HG03196 (cell line): ENCODE data around the gene RPL39.
A peak's percentile ranks its signal among the peaks of the same experiment; 100 is the strongest.
"Not testable (repeated sequence)": the region's sequence is repeated elsewhere in the genome, so short reads cannot be mapped to it uniquely, and the experiment has no call there.

ENCODE experiments used
- ATAC-seq: cut with Tn5 transposase; IDR thresholded peaks from one replicate; pipeline ENCODE4 v1.9.1; 2021; ENCODE audit not compliant: unreplicated experiment

Gene RPL39

GRCh38 chrX:119763836-119764387, 27.5 kb downstream of the RPL39 start:
- no peak for ATAC-seq

- ATAC-seq, result no peak
Measured at GRCh38 chrX:119763181-119763580, 28.2 kb downstream of the RPL39 start.

DNA sequence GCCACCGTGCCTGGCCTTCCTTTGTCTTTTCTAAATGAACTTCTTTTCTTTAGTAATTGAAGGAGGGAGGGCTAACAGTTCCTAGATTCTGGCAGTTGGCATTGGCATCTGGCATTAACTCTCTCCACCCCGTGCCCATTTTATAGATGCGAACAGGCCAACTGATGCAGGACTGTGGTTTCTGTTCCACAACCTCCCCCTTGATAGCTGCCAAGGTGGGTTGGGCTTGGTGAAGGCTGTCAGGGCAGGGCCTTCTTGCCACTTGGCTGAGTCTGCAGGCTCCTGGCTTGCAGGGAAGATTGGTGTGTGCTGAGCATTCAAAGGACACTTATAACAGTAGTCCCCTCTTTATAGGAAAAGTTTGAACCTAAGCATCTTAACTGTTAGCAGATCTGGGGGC, 28.7 kb downstream of the RPL39 start:
- ATAC-seq, result no peak

DNA sequence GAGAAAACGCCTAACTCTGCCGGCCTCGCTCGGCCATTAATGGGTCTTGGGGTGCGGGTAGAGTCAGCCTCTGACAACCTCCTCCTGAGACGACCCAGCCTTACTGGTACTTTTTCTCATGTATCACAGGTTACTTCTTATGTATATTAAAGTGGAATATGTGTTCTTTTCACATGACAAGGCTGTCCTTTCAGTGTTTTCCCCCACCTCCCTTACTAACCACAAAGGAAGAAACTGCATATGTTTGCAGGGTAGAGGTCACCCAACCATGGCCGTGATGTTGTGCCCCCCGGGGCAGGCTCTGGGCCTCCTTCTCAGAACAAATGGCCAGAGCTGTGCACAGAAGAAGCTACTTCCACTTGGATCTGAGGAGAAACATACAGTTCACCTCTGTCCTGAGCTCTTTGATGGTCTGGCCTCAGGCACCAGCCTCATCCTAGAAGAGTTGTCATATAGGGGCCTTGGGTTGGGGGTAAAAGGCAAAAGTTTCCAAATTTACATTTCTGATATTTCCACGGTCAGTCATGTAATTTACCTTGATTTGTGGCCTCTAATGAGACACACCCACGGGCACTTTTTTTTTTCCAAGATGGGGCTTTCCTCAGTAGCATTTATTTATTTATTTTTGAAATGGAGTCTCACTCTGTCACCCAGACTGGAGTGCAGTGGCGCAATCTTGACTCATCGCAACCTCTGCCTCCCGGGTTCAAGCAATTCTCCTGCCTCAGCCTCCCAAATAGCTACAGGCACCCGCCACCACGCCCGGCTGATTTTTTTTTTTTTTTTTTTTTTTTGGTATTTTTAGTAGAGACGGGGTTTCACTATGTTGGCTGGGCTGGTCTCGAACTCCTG, 31.2 kb downstream of the RPL39 start:
- no peak for ATAC-seq

DNA sequence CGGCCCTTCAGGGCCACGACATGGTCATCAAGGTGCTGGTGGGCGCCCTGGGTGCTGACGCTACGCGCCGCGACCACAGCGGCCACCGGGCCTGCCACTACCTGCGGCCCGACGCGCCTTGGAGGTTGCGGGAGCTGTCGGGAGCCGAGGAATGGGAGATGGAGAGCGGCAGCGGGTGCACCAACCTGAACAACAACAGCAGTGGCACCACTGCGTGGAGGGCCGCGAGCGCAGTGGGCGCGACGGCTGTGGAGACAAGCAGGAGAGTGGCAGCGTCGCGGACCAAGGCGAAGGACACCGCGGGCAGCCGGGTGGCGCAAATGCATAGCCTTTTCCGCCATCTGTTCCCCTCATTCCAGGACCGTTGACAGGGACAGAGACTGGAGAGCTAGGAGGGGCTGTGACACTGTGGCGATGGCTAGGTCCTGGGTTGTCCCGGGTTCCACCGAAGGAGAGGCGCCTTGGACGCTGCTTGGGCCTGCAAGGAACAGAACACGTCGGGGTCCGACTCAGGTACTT, 32.1 kb downstream of the RPL39 start:
- ATAC-seq, result no peak

DNA sequence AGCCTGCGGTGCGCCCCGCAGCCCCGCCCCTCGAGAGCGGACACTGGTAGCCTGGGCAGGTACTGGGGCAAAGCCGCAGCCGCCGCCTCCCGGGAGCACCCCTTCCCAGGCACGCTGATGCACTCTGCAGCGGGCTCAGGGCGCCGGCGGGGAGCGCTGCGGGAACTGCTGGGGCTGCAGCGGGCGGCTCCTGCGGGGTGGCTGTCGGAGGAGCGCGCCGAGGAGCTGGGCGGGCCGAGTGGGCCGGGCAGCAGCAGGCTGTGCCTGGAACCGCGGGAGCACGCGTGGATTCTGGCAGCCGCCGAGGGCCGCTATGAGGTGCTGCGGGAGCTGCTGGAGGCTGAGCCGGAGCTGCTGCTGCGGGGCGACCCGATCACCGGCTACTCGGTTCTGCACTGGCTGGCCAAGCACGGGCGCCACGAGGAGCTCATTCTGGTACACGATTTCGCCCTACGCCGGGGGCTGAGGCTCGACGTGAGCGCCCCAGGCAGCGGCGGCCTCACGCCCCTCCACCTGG, 32.6 kb downstream of the RPL39 start:
- no peak for ATAC-seq

DNA sequence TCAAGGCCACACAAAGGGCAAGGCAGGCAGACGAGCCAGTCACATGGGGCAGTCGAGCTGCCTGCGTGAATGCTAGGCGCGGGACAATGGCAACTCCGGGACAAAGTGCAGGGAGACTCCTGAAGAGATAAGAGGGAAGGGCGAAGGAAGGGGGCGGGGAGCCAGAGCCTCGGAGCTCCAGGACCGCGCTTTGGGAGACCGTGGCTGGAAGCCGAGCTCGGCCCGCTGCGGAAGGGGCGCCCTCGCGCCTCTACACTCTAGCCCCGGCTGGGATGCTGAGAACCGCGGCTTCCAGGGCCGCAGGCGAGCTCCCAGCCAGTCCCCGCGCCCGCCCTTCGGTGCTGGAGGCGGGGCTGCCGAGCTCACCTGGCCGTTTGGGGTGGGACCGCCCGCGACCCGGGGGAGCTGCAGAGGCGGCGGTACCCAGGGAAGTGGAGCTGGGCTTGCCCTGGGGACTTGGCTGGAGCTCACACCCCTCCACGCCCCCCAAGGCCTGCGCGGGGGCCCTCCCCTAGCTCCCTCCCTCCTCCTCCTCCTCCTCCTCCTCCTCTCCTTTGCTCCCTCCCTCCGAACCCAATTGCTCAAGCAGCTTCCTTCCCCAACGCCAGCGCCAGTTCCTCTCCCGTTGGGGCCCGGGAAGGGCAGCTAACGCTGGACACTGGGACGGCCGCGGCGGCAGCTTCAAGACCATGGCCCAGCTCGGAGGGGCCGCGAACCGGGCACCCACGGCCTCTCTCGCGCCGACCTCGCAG, 33.3 kb downstream of the RPL39 start, which contains the start of gene SOWAHD:
SOWAHD (plus strand) TSS at position 610 of the 752 bp plus-strand sequence; CDS start at position 690, 80 bp downstream.
- ATAC-seq, result no peak

GRCh38 chrX:119757646-119757978, 33.8 kb downstream of the RPL39 start:
- no peak for ATAC-seq

GRCh38 chrX:119756926-119757635, 34.3 kb downstream of the RPL39 start:
- no peak for ATAC-seq

DNA sequence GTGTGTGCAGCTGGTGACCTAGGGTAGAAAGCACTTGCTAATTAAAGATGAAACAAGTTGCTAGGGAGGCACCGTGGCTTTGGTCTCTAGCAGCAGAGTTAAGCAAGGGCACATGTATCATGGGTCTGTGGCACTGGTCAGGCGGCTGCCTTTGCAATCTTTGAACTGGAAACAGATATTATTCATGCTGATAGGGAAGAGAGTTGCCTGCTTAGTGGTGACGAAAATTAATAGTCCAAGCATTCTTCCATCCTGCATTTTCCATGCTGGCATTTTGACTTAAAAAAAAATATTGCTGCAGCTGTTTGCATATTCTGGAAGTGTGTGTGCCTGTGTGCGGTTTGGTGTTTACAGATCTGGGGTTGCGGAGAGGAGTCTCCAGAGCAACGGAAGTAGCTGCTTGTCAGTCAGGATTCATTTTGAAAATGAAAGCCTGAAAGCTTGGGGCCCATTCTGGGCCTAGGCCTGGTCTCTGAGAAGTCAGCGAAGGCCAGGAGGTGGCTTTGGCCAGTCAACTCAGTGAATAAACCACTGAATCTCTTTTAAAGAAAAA, 35.4 kb downstream of the RPL39 start:
- ATAC-seq, result peak; percentile 64

- no peak for ATAC-seq
Measured at GRCh38 chrX:119753639-119754257, 37.7 kb downstream of the RPL39 start.

DNA sequence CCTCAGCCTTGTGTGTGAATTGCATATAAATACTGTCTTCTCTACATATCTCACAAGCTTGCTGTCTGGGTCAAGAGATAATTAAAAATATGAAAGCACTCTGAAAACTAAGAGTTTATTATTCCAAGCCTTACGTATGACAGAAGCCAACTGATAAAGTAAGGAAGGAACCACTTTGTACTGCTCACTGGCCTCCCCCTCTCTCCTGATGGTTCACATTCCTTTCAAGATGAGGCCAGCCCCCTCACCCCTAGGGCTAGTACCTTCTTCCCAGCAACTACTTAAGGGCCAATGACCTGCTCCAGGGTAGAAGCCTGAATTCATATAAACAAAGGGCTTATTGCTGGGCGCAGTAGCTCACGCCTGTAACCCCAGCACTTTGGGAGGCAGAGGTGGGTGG, 38.4 kb downstream of the RPL39 start:
- no peak for ATAC-seq

DNA sequence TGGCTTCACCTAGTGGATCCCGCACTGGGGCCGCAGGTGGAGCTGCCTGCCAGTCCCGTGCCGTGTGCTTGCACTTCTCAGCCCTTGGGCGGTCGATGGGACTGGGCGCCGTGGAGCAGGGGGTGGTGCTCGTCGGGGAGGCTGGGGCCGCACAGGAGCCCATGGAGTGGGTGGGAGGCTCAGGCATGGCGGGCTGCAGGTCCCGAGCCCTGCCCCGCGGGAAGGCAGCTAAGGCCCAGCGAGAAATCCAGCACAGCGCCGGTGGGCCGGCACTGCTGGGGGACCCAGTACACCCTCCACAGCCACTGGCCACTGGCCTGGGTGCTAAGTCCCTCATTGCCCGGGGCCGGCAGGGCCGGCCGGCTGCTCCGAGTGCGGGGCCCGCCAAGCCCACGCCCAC, 40.7 kb downstream of the RPL39 start:
- not testable (repeated sequence) for ATAC-seq

DNA sequence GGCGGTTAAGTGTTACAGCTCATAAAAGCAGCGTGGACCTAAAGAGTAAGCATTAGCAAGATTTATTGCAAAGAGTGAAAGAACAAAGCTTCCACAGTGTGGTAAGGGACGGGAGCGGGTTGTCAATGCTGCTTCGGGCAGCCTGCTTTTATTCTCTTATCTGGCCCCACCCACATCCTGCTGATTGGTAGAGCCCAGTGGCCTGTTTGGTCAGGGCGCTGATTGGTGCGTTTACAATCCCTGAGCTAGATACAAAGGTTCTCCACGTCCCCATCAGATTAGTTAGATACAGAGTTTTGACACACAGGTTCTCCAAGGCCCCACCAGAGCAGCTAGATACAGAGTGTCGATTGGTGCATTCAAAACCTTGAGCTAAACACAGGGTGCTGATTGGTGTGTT, 41.3 kb downstream of the RPL39 start:
- not testable (repeated sequence) for ATAC-seq

DNA sequence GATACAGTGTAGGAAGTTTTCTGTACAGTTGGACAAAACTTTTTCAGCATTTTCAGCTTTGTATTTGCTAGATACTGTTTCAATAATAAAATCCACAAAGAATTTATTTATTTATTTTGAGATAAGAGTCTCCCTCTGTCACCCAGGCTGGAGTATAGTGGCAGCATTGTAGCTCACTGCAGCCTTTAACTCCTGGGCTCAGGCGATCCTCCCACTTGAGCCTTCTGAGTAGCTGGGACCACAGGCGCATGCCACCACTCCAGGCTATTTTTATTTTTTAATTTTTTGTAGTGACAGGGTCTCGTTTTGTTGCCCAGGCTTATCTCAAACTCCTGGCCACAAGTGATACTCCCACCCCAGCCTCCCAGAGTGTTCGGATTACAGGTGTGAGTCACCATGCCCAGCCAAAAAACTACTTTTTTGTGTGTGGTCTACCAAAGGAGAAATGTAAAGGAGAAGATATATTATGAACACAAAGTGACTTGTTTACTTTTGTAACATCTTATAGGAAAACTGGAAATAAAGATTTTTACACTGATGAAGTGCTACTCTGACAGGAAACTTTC, 46.1 kb downstream of the RPL39 start:
- no peak for ATAC-seq

GRCh38 chrX:119738742-119739141, 52.7 kb downstream of the RPL39 start:
- no peak for ATAC-seq
